ENCODE measurements around the gene SLC10A7. TPM values are rescaled to one million over a fixed set of nuclear protein-coding genes. Genes with fewer than 3 reads are reported as not detected.

Gene SLC10A7
- total and polyA plus RNA-seq, 2 donors, result 4.9 to 10.7 TPM

DNA sequence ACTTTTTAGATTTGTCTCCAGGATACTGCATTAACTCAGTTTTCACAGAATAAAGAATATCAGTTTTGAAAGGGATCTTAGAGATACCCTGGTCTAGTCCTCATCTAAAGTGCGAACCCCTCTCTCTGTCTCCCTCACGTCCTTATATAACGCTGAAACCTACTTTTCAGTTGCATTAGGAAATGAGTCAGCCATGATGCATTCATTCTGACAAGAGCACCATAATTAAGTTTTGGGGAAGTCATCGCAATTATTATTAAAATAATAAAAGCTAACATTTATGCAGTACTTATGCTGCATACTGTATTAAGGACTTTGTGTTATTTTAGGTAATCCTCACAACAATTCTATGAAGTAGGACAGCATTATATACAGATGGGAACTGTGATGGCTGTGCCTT, 191.3 kb downstream of the SLC10A7 start:
- Histone ChIP-seq H3K4me1 (ENCODE audit: control insufficient read depth in 2 of 2, insufficient read depth in 2 of 2, low read length in 2 of 2) (peaks cover 0 to 8% of the 10 kb centered on the region in 2 donors), H3K36me3 (ENCODE audit: control insufficient read depth in 2 of 2, insufficient read depth in 2 of 2, low read length in 1 of 2) (no peaks in the 10 kb centered on the region), H3K27me3 (ENCODE audit: control insufficient read depth in 2 of 2, insufficient read depth in 1 of 2, low read length in 1 of 2) (no peaks in the 10 kb centered on the region), H3K9me3 (ENCODE audit: control insufficient read depth in 2 of 2, insufficient read depth in 1 of 2, low read length in 1 of 2) (peaks cover 0 to 2% of the 10 kb centered on the region in 2 donors), H3K27ac (ENCODE audit: low read depth in 1 of 2, low read length in 1 of 2) (no peak overlapping the region), H3K4me3 (ENCODE audit: low read length in 2 of 2) (no peak overlapping the region)
- WGBS, result 92% methylated on average over 4 of the region's 4 CpGs
- no peak for DNase-seq (ENCODE audit: low read depth in 6 of 9, low spot score in 9 of 9)

GRCh38 chr4:146329050-146329716, 192.6 kb downstream of the SLC10A7 start:
- H3K9me3 ChIP-seq (ENCODE audit: control insufficient read depth in 2 of 2, insufficient read depth in 1 of 2, low read length in 1 of 2), result peaks cover 0 to 2% of the 10 kb centered on the region in 2 donors
- peaks cover 0 to 8% of the 10 kb centered on the region in 2 donors for H3K4me1 ChIP-seq (ENCODE audit: control insufficient read depth in 2 of 2, insufficient read depth in 2 of 2, low read length in 2 of 2)
- no peaks in the 10 kb centered on the region for H3K27me3 ChIP-seq (ENCODE audit: control insufficient read depth in 2 of 2, insufficient read depth in 1 of 2, low read length in 1 of 2)
- no peak overlapping the region for H3K4me3 ChIP-seq (ENCODE audit: low read length in 2 of 2)
- DNase-seq (ENCODE audit: low read depth in 6 of 9, low spot score in 9 of 9), result no peak
- H3K36me3 ChIP-seq (ENCODE audit: control insufficient read depth in 2 of 2, insufficient read depth in 2 of 2, low read length in 1 of 2), result peaks cover 0 to 3% of the 10 kb centered on the region in 2 donors
- no peak overlapping the region for H3K27ac ChIP-seq (ENCODE audit: low read depth in 1 of 2, low read length in 1 of 2)

DNA sequence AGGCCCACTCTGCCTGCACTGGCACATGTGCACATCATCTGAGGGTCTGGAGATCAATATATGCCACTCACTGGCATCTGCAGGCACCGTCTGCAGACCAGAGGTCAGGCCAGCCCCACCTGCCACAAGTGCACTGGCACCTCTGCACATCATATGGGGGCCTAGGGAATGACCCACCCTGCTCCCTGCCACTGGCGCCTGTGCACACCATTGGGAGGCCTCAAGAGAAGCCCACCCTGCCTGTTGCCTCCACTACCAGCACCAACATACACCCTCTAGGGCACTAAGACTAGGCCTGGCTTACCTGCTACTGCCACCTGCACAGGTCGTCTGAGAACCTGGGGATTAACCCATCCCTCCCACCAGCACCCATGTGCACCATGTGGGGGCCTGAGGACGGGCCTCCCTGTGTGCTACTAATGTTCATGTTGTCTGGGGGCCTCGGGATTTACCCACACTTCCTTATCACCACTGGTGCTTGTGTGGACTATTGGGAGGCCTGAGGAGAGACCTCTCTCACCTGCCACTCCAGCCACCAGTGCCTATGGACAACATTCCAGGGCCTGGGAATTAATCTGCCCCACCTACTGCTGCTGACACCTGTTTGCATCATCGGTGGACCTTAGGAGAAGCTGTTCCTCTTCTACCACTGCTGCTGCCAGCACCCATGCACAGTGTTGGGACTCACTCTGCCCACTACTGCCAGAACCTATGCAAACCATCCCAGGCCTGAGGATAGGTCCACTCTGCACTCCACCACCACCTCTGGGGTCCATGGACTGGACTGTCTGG, 193.7 kb downstream of the SLC10A7 start:
- Histone ChIP-seq H3K36me3 (ENCODE audit: control insufficient read depth in 2 of 2, insufficient read depth in 2 of 2, low read length in 1 of 2) (peaks cover 0 to 3% of the 10 kb centered on the region in 2 donors), H3K9me3 (ENCODE audit: control insufficient read depth in 2 of 2, insufficient read depth in 1 of 2, low read length in 1 of 2) (peaks cover 0 to 2% of the 10 kb centered on the region in 2 donors), H3K27me3 (ENCODE audit: control insufficient read depth in 2 of 2, insufficient read depth in 1 of 2, low read length in 1 of 2) (no peaks in the 10 kb centered on the region), H3K4me3 (ENCODE audit: low read length in 2 of 2) (no peak overlapping the region), H3K4me1 (ENCODE audit: control insufficient read depth in 2 of 2, insufficient read depth in 2 of 2, low read length in 2 of 2) (no peaks in the 10 kb centered on the region), H3K27ac (ENCODE audit: low read depth in 1 of 2, low read length in 1 of 2) (no peak overlapping the region)
- no peak for DNase-seq (ENCODE audit: low read depth in 6 of 9, low spot score in 9 of 9)
- WGBS, result 97% methylated on average over 6 of the region's 6 CpGs

DNA sequence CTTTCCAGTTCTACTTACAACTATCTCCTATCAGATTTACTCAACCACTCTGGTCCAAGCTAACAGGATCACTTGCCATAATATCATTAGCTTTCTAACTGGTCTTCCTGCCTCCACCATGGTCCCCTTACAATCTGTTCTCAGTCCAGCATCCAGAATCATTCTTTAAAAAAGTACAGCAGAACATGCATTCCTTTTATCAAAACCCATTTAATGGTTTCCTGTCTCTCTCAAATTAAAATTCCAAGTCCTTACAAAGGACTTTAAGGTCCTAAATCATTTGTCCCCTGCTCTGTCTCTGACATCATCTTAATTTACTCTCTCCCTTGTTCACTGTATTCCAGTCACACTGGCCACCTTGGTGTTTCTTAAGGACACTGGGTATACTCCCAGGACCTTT, 202.8 kb downstream of the SLC10A7 start:
- Histone ChIP-seq H3K36me3 (ENCODE audit: control insufficient read depth in 2 of 2, insufficient read depth in 2 of 2, low read length in 1 of 2) (no peaks in the 10 kb centered on the region), H3K27me3 (ENCODE audit: control insufficient read depth in 2 of 2, insufficient read depth in 1 of 2, low read length in 1 of 2) (no peaks in the 10 kb centered on the region), H3K4me1 (ENCODE audit: control insufficient read depth in 2 of 2, insufficient read depth in 2 of 2, low read length in 2 of 2) (no peaks in the 10 kb centered on the region), H3K27ac (ENCODE audit: low read depth in 1 of 2, low read length in 1 of 2) (no peak overlapping the region), H3K4me3 (ENCODE audit: low read length in 2 of 2) (no peak overlapping the region), H3K9me3 (ENCODE audit: control insufficient read depth in 2 of 2, insufficient read depth in 1 of 2, low read length in 1 of 2) (no peaks in the 10 kb centered on the region)
- no peak for DNase-seq (ENCODE audit: low read depth in 6 of 9, low spot score in 9 of 9)

GRCh38 chr4:146317783-146318182, 204.0 kb downstream of the SLC10A7 start:
- no peak overlapping the region for H3K4me3 ChIP-seq (ENCODE audit: low read length in 2 of 2)
- H3K9me3 ChIP-seq (ENCODE audit: control insufficient read depth in 2 of 2, insufficient read depth in 1 of 2, low read length in 1 of 2), result no peaks in the 10 kb centered on the region
- H3K4me1 ChIP-seq (ENCODE audit: control insufficient read depth in 2 of 2, insufficient read depth in 2 of 2, low read length in 2 of 2), result no peaks in the 10 kb centered on the region
- DNase-seq (ENCODE audit: low read depth in 6 of 9, low spot score in 9 of 9), result no peak
- H3K36me3 ChIP-seq (ENCODE audit: control insufficient read depth in 2 of 2, insufficient read depth in 2 of 2, low read length in 1 of 2), result no peaks in the 10 kb centered on the region
- WGBS, result 99% methylated on average over 1 of the region's 1 CpG
- no peaks in the 10 kb centered on the region for H3K27me3 ChIP-seq (ENCODE audit: control insufficient read depth in 2 of 2, insufficient read depth in 1 of 2, low read length in 1 of 2)
- H3K27ac ChIP-seq (ENCODE audit: low read depth in 1 of 2, low read length in 1 of 2), result no peak overlapping the region

DNA sequence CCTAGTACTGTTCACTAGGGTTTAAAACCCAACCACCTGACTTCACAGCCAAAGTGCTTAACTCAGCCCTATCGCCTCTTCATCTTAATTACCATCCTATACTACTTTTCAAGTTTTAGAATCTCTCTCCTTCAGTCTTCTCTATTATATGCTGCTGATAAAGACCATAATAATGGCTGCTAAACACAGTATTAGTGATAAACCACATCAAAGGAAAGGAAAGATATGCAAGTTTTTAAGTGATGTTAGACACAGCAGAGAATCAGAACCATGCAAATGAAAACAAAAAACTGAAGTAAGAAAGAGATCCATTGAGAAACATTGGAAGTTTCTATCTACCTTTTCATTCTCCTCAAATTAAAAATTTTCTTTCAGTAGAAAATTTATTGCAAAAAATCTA, 206.6 kb downstream of the SLC10A7 start:
- no peak for DNase-seq (ENCODE audit: low read depth in 6 of 9, low spot score in 9 of 9)
- Histone ChIP-seq H3K36me3 (ENCODE audit: control insufficient read depth in 2 of 2, insufficient read depth in 2 of 2, low read length in 1 of 2) (no peaks in the 10 kb centered on the region), H3K27me3 (ENCODE audit: control insufficient read depth in 2 of 2, insufficient read depth in 1 of 2, low read length in 1 of 2) (no peaks in the 10 kb centered on the region), H3K9me3 (ENCODE audit: control insufficient read depth in 2 of 2, insufficient read depth in 1 of 2, low read length in 1 of 2) (no peaks in the 10 kb centered on the region), H3K4me3 (ENCODE audit: low read length in 2 of 2) (no peak overlapping the region), H3K27ac (ENCODE audit: low read depth in 1 of 2, low read length in 1 of 2) (no peak overlapping the region), H3K4me1 (ENCODE audit: control insufficient read depth in 2 of 2, insufficient read depth in 2 of 2, low read length in 2 of 2) (no peaks in the 10 kb centered on the region)
- 98% methylated on average over 1 of the region's 1 CpG for WGBS

DNA sequence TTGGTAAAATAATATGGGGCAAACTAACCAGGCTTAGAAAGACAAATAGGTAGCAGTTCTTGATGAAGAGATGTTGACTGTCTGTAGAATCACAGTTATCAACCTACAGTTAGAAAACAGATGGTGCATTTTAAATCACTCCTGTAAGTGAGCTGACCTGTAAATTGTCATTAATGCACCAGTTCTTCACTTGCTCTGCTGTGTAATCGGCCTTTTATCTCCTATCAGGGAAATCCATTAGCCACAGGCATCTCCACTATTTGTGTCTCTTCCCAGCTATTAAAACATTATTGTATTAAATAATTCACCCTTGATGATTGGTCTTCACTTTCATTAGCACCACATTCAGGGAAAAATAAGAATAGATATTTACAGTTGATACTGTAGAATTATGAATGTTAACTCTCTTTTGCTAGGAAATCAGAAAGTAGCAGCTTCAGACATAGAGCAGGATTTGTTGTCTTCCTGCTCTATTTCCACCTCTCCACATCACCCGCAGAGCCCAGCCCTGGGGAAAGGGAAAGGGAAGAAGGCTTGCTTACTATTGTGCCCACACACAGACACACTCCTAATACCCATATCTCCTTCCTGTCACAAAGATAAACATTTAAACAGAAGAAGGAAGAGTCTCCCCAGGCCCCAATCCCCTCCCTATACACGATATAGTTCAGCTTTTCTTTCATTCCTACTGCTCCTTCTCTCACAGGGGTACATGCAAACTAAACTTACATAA, 210.3 kb downstream of the SLC10A7 start:
- no peaks in the 10 kb centered on the region for H3K4me1 ChIP-seq (ENCODE audit: control insufficient read depth in 2 of 2, insufficient read depth in 2 of 2, low read length in 2 of 2)
- no peaks in the 10 kb centered on the region for H3K36me3 ChIP-seq (ENCODE audit: control insufficient read depth in 2 of 2, insufficient read depth in 2 of 2, low read length in 1 of 2)
- no peaks in the 10 kb centered on the region for H3K27me3 ChIP-seq (ENCODE audit: control insufficient read depth in 2 of 2, insufficient read depth in 1 of 2, low read length in 1 of 2)
- DNase-seq (ENCODE audit: low read depth in 6 of 9, low spot score in 9 of 9), result no peak
- no peak overlapping the region for H3K4me3 ChIP-seq (ENCODE audit: low read length in 2 of 2)
- WGBS, result 94% methylated on average over 3 of the region's 3 CpGs
- no peak overlapping the region for H3K27ac ChIP-seq (ENCODE audit: low read depth in 1 of 2, low read length in 1 of 2)
- no peaks in the 10 kb centered on the region for H3K9me3 ChIP-seq (ENCODE audit: control insufficient read depth in 2 of 2, insufficient read depth in 1 of 2, low read length in 1 of 2)

- H3K4me1 ChIP-seq (ENCODE audit: control insufficient read depth in 2 of 2, insufficient read depth in 2 of 2, low read length in 2 of 2), result no peaks in the 10 kb centered on the region
- no peak overlapping the region for H3K4me3 ChIP-seq (ENCODE audit: low read length in 2 of 2)
- no peaks in the 10 kb centered on the region for H3K36me3 ChIP-seq (ENCODE audit: control insufficient read depth in 2 of 2, insufficient read depth in 2 of 2, low read length in 1 of 2)
- H3K9me3 ChIP-seq (ENCODE audit: control insufficient read depth in 2 of 2, insufficient read depth in 1 of 2, low read length in 1 of 2), result no peaks in the 10 kb centered on the region
- no peak overlapping the region for H3K27ac ChIP-seq (ENCODE audit: low read depth in 1 of 2, low read length in 1 of 2)
- no peaks in the 10 kb centered on the region for H3K27me3 ChIP-seq (ENCODE audit: control insufficient read depth in 2 of 2, insufficient read depth in 1 of 2, low read length in 1 of 2)
- no peak for DNase-seq (ENCODE audit: low read depth in 6 of 9, low spot score in 9 of 9)
Measured at GRCh38 chr4:146310319-146311021, 211.3 kb downstream of the SLC10A7 start.

DNA sequence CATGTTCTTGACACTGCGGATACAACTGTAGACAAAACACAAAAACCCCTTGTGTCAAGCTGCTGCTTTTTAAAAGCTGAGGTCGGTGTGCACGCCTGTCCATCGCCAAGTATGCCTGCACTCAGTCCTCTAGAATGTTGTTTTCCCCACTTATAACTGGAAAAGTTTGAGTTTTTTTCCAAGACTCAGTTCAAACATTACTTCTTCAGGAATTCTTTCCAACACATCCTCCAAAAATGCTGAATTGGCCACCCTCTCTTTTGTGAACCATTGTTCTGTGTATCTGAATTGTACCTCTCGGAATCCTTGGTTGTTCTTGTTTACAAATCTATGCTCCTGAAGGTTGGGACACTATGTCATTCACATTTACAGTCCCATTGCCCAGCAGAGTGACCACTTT, 212.8 kb downstream of the SLC10A7 start:
- WGBS, result 98% methylated on average over 5 of the region's 5 CpGs
- no peaks in the 10 kb centered on the region for H3K9me3 ChIP-seq (ENCODE audit: control insufficient read depth in 2 of 2, insufficient read depth in 1 of 2, low read length in 1 of 2)
- no peaks in the 10 kb centered on the region for H3K36me3 ChIP-seq (ENCODE audit: control insufficient read depth in 2 of 2, insufficient read depth in 2 of 2, low read length in 1 of 2)
- no peak for DNase-seq (ENCODE audit: low read depth in 6 of 9, low spot score in 9 of 9)
- no peaks in the 10 kb centered on the region for H3K4me1 ChIP-seq (ENCODE audit: control insufficient read depth in 2 of 2, insufficient read depth in 2 of 2, low read length in 2 of 2)
- no peak overlapping the region for H3K27ac ChIP-seq (ENCODE audit: low read depth in 1 of 2, low read length in 1 of 2)
- no peaks in the 10 kb centered on the region for H3K27me3 ChIP-seq (ENCODE audit: control insufficient read depth in 2 of 2, insufficient read depth in 1 of 2, low read length in 1 of 2)
- no peak overlapping the region for H3K4me3 ChIP-seq (ENCODE audit: low read length in 2 of 2)

Data from thymus (tissue), 11 donors.